ENCODE data around the gene ADGRB2.

DNA sequence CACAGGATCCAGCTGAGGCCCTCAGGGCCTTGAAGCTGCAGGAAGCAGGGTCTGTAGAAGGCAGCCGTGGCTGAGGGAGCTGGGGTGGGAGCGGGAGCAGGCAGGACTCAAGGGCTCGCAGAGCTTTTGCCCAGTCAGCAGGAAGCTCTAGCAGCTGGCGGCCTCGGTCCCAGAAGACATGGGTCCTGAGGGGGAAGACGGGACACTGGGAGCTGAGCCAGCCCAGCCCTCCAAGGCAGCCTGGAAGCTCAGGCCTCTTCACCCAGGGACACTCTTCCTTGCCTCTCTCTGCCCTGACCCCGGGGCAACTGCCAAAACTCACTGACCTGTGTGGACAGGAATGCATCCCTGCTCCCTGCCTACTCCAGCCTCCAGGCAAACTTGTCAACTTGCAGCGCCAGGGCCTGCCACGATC is 8.9 kb downstream of the ADGRB2 start:
- TF ChIP-seq POLR2A (IDR thresholded peaks at IDR 0.05): no peak
- TF ChIP-seq, protein P1, sequence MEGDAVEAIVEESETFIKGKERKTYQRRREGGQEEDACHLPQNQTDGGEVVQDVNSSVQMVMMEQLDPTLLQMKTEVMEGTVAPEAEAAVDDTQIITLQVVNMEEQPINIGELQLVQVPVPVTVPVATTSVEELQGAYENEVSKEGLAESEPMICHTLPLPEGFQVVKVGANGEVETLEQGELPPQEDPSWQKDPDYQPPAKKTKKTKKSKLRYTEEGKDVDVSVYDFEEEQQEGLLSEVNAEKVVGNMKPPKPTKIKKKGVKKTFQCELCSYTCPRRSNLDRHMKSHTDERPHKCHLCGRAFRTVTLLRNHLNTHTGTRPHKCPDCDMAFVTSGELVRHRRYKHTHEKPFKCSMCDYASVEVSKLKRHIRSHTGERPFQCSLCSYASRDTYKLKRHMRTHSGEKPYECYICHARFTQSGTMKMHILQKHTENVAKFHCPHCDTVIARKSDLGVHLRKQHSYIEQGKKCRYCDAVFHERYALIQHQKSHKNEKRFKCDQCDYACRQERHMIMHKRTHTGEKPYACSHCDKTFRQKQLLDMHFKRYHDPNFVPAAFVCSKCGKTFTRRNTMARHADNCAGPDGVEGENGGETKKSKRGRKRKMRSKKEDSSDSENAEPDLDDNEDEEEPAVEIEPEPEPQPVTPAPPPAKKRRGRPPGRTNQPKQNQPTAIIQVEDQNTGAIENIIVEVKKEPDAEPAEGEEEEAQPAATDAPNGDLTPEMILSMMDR (IDR thresholded peaks at IDR 0.05): no peak
